ENCODE measurements around the gene AMBP. TPM values are rescaled to one million over a fixed set of nuclear protein-coding genes. Genes with fewer than 3 reads are reported as not detected.

AMBP gene
- total RNA-seq, 1 experiment from 2014 or later: not detected

- TF ChIP-seq EZH2 (IDR thresholded peaks at IDR 0.05; ENCODE audit: low read depth) (no peak), CTCF (conservative IDR thresholded peaks at IDR 0.05) (no peak)
- H3K27ac ChIP-seq: no peak overlapping the region
- no peaks in the 10 kb centered on the region for H3K79me2 ChIP-seq (ENCODE audit: low read depth)
- no peaks in the 10 kb centered on the region for H3F3A ChIP-seq (ENCODE audit: insufficient read depth, low read depth)
- intact Hi-C loops (cut with micrococcal nuclease; ENCODE audit: unreplicated experiment): no loop called here
- H3K9me3 ChIP-seq (ENCODE audit: insufficient read depth, low read depth): no peaks in the 10 kb centered on the region
- no peak overlapping the region for H3K4me3 ChIP-seq
- no peak overlapping the region for H2AFZ ChIP-seq
- no peak overlapping the region for H3K4me2 ChIP-seq
- H3K36me3 ChIP-seq (ENCODE audit: low read depth): no peaks in the 10 kb centered on the region
- H3K9me2 ChIP-seq (ENCODE audit: insufficient read depth): no peaks in the 10 kb centered on the region
- no TSS peak for BruUV-seq (replicated peaks)
- DNase-seq: no peak
- ChIA-PET CTCF (no interaction called here), POLR2A (ENCODE audit: unreplicated experiment) (no interaction called here)
- H3K27me3 ChIP-seq (ENCODE audit: insufficient read depth, low read depth): peaks cover 28% of the 10 kb centered on the region
- H4K20me1 ChIP-seq (ENCODE audit: insufficient read depth): no peaks in the 10 kb centered on the region
- no peaks in the 10 kb centered on the region for H3K4me1 ChIP-seq (replicated peaks; ENCODE audit: insufficient read depth)
These were observed 669 bp upstream of the AMBP start for GRCh38 chr9:114078781-114079156.

- Histone ChIP-seq H3K9me2 (ENCODE audit: insufficient read depth) (no peaks in the 10 kb centered on the region), H3K4me3 (no peak overlapping the region), H3K4me1 (replicated peaks; ENCODE audit: insufficient read depth) (no peaks in the 10 kb centered on the region), H4K20me1 (ENCODE audit: insufficient read depth) (no peaks in the 10 kb centered on the region), H3F3A (ENCODE audit: insufficient read depth, low read depth) (no peaks in the 10 kb centered on the region), H2AFZ (no peak overlapping the region), H3K27me3 (ENCODE audit: insufficient read depth, low read depth) (peaks cover 26% of the 10 kb centered on the region), H3K79me2 (ENCODE audit: low read depth) (no peaks in the 10 kb centered on the region), H3K4me2 (no peak overlapping the region), H3K27ac (no peak overlapping the region), H3K36me3 (ENCODE audit: low read depth) (no peaks in the 10 kb centered on the region), H3K9me3 (ENCODE audit: insufficient read depth, low read depth) (no peaks in the 10 kb centered on the region)
- ChIA-PET CTCF (no interaction called here), POLR2A (ENCODE audit: unreplicated experiment) (no interaction called here)
- no TSS peak for BruUV-seq (replicated peaks)
- intact Hi-C loops (cut with micrococcal nuclease; ENCODE audit: unreplicated experiment): no loop called here
- TF ChIP-seq EZH2 (IDR thresholded peaks at IDR 0.05; ENCODE audit: low read depth) (no peak), CTCF (conservative IDR thresholded peaks at IDR 0.05) (no peak)
- DNase-seq: no peak
These were observed 800 bp downstream of the AMBP start for GRCh38 chr9:114077162-114077837.

- Histone ChIP-seq H3K36me3 (ENCODE audit: low read depth) (no peaks in the 10 kb centered on the region), H3K27ac (no peak overlapping the region), H3K79me2 (ENCODE audit: low read depth) (no peaks in the 10 kb centered on the region), H2AFZ (no peak overlapping the region), H3K4me2 (no peak overlapping the region), H4K20me1 (ENCODE audit: insufficient read depth) (no peaks in the 10 kb centered on the region), H3K27me3 (ENCODE audit: insufficient read depth, low read depth) (peaks cover 26% of the 10 kb centered on the region), H3K4me3 (no peak overlapping the region), H3K9me3 (ENCODE audit: insufficient read depth, low read depth) (no peaks in the 10 kb centered on the region), H3F3A (ENCODE audit: insufficient read depth, low read depth) (no peaks in the 10 kb centered on the region), H3K4me1 (replicated peaks; ENCODE audit: insufficient read depth) (no peaks in the 10 kb centered on the region), H3K9me2 (ENCODE audit: insufficient read depth) (no peaks in the 10 kb centered on the region)
- no TSS peak for BruUV-seq (replicated peaks)
- intact Hi-C loops (cut with micrococcal nuclease; ENCODE audit: unreplicated experiment): no loop called here
- TF ChIP-seq CTCF (conservative IDR thresholded peaks at IDR 0.05) (no peak), EZH2 (IDR thresholded peaks at IDR 0.05; ENCODE audit: low read depth) (no peak)
- POLR2A ChIA-PET (ENCODE audit: unreplicated experiment): no interaction called here
- CTCF ChIA-PET: no interaction called here
- no peak for DNase-seq
These were observed 1.6 kb downstream of the AMBP start for GRCh38 chr9:114076237-114077161.

Data from PC-9 (cell line).